GM12875 (cell line): ENCODE data around the gene C4orf50.

ENCODE experiments used
- H3K4me3 ChIP-seq: one replicate; pipeline ENCODE4 v1.5.1; 2011; ENCODE audit warnings: low read depth, low read length, control low read depth
- CTCF ChIP-seq: IDR thresholded peaks from 2 replicates; pipeline ENCODE4 v1.5.1; 2011; ENCODE audit warnings: low read depth, mild to moderate bottlenecking, control low read depth, inconsistent platforms, low read length, moderate library complexity, borderline replicate concordance; ENCODE audit not compliant: insufficient read depth

C4orf50 gene

GRCh38 chr4:6018331-6018730 lies at the start of gene C4orf50:
C4orf50 (minus strand) TSS chr4:6018431.
- no peak within 1 kb of the TSS for H3K4me3 ChIP-seq
- no peak for TF ChIP-seq CTCF

- no peak overlapping the region for H3K4me3 ChIP-seq
- TF ChIP-seq CTCF: no peak
Measured at GRCh38 chr4:6065934-6066590, 47.8 kb upstream of the C4orf50 start.

GRCh38 chr4:6065166-6065565 lies 46.9 kb upstream of the C4orf50 start:
- H3K4me3 ChIP-seq: no peak overlapping the region
- TF ChIP-seq CTCF: no peak

GRCh38 chr4:6064383-6064782 lies 46.2 kb upstream of the C4orf50 start:
- TF ChIP-seq CTCF: no peak
- no peak overlapping the region for H3K4me3 ChIP-seq

GRCh38 chr4:6063684-6064083 lies 45.5 kb upstream of the C4orf50 start:
- TF ChIP-seq CTCF: no peak
- H3K4me3 ChIP-seq: no peak overlapping the region

GRCh38 chr4:6062133-6062532 lies 43.9 kb upstream of the C4orf50 start:
- TF ChIP-seq CTCF: no peak
- no peak overlapping the region for H3K4me3 ChIP-seq

GRCh38 chr4:6059375-6059805 lies 41.2 kb upstream of the C4orf50 start:
- TF ChIP-seq CTCF: no peak
- H3K4me3 ChIP-seq: no peak overlapping the region
